ENCODE measurements around the gene ICAM1.
A peak's percentile ranks its signal among the peaks of the same experiment; 100 is the strongest.

The ICAM1 gene

DNA sequence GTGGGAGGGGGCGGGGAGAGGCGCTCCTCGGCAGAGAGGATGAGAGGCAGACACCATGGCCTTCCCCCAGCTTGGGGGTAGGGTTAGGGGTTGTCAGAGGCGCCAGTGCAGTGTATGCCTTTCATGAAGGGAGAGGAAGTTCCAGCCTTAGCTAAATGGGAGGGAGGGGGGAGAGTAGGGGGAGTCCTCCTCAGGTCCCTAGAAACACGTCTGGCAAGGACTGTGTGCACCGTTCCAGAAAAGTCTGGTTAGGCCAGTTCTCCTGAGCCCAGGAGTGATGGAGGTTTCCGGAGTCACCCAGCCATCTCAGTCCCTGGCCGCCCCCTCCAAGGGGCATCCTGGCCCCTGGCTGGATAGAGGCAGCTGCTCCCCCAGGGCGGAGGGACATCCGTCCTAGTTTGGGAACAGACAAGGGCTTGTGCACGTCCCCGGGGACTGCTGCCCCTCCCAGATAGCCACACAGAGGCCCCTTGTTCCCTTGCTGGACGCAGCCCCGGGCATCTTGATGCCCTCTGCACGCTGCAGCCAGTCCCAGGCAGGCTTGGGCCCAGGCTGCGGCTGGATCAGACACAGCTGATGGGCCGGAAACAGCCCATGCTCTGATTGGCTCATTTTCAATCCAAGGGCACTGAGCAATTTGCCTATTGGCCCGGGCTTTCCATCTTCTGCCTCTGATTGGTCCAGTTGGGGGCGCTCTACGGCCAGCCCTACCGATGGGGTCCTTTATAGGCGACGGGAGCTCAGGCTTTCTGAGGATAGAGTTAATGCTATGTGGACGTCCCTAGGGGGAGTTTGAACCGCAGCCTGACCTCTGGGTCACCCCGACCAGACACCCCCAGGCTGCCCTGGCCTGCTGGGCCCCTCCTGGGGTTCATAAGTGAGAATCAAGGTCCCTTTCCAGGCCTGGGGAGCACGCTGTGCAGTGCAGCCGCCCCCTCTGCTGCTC, 43.6 kb upstream of the ICAM1 start:
- TF ChIP-seq, protein P1, sequence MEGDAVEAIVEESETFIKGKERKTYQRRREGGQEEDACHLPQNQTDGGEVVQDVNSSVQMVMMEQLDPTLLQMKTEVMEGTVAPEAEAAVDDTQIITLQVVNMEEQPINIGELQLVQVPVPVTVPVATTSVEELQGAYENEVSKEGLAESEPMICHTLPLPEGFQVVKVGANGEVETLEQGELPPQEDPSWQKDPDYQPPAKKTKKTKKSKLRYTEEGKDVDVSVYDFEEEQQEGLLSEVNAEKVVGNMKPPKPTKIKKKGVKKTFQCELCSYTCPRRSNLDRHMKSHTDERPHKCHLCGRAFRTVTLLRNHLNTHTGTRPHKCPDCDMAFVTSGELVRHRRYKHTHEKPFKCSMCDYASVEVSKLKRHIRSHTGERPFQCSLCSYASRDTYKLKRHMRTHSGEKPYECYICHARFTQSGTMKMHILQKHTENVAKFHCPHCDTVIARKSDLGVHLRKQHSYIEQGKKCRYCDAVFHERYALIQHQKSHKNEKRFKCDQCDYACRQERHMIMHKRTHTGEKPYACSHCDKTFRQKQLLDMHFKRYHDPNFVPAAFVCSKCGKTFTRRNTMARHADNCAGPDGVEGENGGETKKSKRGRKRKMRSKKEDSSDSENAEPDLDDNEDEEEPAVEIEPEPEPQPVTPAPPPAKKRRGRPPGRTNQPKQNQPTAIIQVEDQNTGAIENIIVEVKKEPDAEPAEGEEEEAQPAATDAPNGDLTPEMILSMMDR (IDR thresholded peaks at IDR 0.05; ENCODE audit: extremely low read depth, insufficient read depth, missing control alignments), result no peak
- DNase-seq (ENCODE audit: low spot score), result no peak
- in situ Hi-C loops (cut with MboI; ENCODE audit: low pct_unique_long_range_greater_than_20kb, low sequenced_read_pairs, unreplicated experiment), result no loop called here

DNA sequence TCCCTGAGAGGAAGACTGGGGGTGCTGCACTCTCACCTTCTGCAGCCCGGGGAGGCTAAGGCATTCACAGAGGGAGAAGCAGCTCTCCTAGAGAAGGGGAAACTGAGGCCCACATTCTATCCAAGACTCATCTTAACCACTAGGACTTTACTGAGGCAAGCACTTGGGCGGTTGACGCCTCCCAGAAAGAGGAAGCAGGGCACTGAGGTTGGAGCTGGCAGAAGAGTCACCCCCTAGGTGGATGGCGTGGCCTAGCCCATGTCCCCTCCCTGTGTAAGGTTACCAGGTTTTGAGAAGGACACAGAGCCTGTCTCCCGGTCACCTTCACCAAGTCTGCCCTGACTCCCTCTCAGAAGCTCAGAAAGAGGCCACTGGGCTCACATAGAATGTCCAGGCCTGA, 42.5 kb upstream of the ICAM1 start:
- DNase-seq (ENCODE audit: low spot score), result no peak
- TF ChIP-seq, protein P1 (IDR thresholded peaks at IDR 0.05; ENCODE audit: extremely low read depth, insufficient read depth, missing control alignments), result no peak
- in situ Hi-C loops (cut with MboI; ENCODE audit: low pct_unique_long_range_greater_than_20kb, low sequenced_read_pairs, unreplicated experiment), result no loop called here

DNA sequence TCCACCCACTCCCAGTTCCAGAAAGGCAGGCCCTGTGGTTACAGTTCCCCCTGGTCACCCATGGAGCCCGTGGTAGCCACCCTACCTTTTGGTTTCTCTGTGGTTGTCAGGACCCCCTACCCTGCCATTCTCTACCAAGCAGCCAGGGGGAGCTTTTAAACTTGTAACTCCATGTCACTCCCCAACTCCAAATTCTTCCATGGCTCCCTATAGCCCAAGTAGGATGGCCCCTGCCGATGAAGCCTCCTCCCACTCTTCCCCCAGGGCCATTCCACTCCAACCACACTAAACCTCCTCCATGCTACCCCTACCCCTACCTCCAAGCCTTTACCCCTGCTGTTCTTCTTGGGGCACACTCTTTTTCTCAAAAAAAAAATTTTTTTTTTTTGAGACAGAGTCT, 42.0 kb upstream of the ICAM1 start:
- peak; percentile 75 for DNase-seq (ENCODE audit: low spot score)
- in situ Hi-C loops (cut with MboI; ENCODE audit: low pct_unique_long_range_greater_than_20kb, low sequenced_read_pairs, unreplicated experiment), result no loop called here
- TF ChIP-seq, protein P1 (IDR thresholded peaks at IDR 0.05; ENCODE audit: extremely low read depth, insufficient read depth, missing control alignments), result peak; percentile 61

DNA sequence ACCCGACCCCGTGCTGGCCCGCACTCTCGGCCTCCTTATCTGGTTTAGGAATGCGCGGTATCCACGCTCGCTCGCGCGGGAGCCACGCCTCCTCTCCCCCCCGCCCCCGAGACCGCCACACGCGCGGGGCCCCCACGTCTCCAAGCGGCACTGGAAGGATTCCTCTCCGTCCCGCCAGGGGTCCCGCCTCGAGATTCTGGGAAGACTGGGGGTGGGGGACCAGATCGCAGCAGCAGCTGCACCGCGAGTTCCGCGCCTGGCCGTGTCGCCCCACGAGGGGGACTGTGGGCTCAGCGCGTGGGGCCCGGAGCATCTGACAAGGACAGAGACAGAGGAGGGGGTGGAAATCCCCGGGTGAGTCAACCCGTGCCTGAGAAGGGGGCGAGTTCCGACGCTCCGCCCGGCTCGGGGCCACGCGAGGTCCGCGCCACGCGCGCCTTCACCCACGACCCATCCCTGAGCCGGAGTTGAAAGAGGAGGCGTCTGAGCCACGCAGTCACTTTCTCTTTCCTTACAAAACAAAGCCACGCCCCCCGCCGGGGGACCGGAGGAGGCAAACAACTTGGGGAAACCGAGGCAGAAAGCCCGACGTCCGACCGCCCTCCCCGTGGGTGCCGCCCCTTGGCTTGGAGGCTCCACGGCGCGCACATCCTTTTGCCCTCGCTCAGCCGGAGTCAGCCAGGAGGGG, 40.6 kb upstream of the ICAM1 start:
- DNase-seq (ENCODE audit: low spot score), result peak; percentile 56
- in situ Hi-C loops (cut with MboI; ENCODE audit: low pct_unique_long_range_greater_than_20kb, low sequenced_read_pairs, unreplicated experiment), result no loop called here
- TF ChIP-seq, protein P1 (IDR thresholded peaks at IDR 0.05; ENCODE audit: extremely low read depth, insufficient read depth, missing control alignments), result peak; percentile 6

DNA sequence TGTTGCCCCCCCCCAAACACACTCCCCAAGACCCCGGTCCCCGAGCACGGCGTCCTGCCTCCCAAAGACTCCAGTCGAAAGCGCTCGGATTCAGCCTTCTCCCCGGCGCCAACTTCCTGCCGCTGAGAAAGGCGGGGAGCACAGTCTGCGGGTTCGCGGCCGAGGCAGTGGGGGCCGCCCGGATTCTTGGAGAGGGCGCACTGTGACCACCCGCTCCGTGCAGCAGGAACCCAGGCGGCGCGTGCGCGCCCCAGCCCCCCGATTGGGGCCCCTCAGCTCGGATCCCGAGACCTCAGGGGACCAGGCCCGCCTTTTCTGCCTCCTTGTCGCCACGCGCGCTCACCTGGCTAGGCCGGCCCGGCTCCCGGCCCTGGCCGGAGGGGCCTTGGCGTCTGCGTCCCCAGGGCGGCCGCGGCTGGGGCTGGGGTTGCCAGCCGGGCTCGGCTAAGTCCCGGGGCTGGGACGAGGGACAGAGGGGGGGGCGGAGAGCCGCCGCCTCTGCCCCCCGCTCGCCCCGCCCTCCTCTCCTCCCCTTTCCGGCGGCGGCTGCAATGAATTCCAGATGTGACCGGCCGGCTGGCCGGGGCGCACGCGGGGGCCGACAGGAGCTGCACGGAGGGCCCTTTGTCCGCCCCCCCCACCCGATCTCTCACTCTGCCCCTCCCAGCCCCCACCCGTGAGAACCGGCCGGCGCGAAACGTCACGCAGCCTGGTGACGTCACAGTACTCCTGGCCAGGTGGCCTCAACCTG, 39.9 kb upstream of the ICAM1 start, which contains the start of gene S1PR2:
S1PR2 (minus strand) TSS at position 471 of the 751 bp plus-strand sequence. CDS start 6,426 bp downstream, outside the sequence.
- in situ Hi-C loops (cut with MboI; ENCODE audit: low pct_unique_long_range_greater_than_20kb, low sequenced_read_pairs, unreplicated experiment), result no loop called here
- TF ChIP-seq, protein P1 (IDR thresholded peaks at IDR 0.05; ENCODE audit: extremely low read depth, insufficient read depth, missing control alignments), result no peak
- DNase-seq (ENCODE audit: low spot score), result peak; percentile 93

DNA sequence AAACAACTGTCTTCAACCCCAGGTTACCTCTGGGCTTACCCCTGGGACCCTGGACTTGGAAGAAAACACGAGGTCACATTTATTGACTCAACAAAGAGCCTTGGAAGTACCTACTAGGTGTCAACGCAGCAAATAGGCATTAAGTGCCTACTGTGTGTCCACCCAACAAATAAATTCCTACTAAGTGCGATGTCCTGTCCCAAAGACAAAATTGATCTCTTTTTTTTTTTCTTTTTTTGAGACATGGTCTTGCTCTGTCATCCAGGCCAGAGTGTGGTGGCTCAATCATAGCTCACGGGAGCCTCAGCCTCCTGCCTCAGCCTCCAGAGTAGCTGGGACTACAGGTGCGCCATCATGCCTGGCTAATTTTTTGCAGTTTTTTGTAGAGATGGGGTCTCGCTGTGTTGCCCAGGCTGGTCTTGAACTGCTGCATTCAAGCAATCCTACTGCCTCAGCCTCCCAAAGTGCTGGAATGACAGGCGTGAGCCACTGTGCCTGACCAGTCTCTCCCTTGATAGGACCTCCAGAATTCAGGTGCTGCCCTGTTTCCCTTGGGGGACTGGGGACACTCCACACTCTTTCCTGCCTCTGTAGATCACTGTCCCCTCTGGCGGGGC, 39.2 kb upstream of the ICAM1 start:
- in situ Hi-C loops (cut with MboI; ENCODE audit: low pct_unique_long_range_greater_than_20kb, low sequenced_read_pairs, unreplicated experiment), result no loop called here
- TF ChIP-seq, protein P1 (IDR thresholded peaks at IDR 0.05; ENCODE audit: extremely low read depth, insufficient read depth, missing control alignments), result no peak
- DNase-seq (ENCODE audit: low spot score), result peak; percentile 9

Measured in GM13977 (cell line).